Neuronal stem cell (in vitro differentiated cells): ENCODE measurements around the gene VSTM2L.

Experiments
- DNase-seq: peaks from one replicate; pipeline ENCODE4 v3.0.0-alpha.2; 2013; ENCODE audit warnings: low spot score
- H2AFZ ChIP-seq: one replicate; pipeline ENCODE4 v1.6.1; 2013; ENCODE audit warnings: mild to moderate bottlenecking, low read length, inconsistent platforms
- H2AK5ac ChIP-seq: 2 replicates; pipeline ENCODE4 v1.6.1; 2013; ENCODE audit warnings: low read depth, mild to moderate bottlenecking, inconsistent platforms, low read length, moderate library complexity, mixed read lengths
- H2BK120ac ChIP-seq: 2 replicates; pipeline ENCODE4 v1.6.1; 2013; ENCODE audit warnings: low read depth, mild to moderate bottlenecking, inconsistent platforms, low read length, moderate library complexity, mixed read lengths
- H2BK12ac ChIP-seq: one replicate; pipeline ENCODE4 v1.6.1; 2013; ENCODE audit warnings: low read length, inconsistent platforms
- H2BK15ac ChIP-seq: 2 replicates; pipeline ENCODE4 v1.6.1; 2013; ENCODE audit warnings: mild to moderate bottlenecking, low read length, inconsistent platforms, mixed read lengths
- H2BK5ac ChIP-seq: one replicate; pipeline ENCODE4 v1.6.1; 2013; ENCODE audit warnings: inconsistent platforms, mild to moderate bottlenecking, low read length, moderate library complexity
- H3K14ac ChIP-seq: one replicate; pipeline ENCODE4 v1.6.1; 2013; ENCODE audit warnings: low read length, inconsistent platforms
- H3K18ac ChIP-seq: 2 replicates; pipeline ENCODE4 v1.6.1; 2013; ENCODE audit warnings: low read length, inconsistent platforms
- H3K23ac ChIP-seq: 2 replicates; pipeline ENCODE4 v1.6.1; 2013; ENCODE audit warnings: low read depth, mild to moderate bottlenecking, mixed read lengths, low read length, inconsistent platforms; ENCODE audit not compliant: poor library complexity
- H3K27ac ChIP-seq: replicated peaks from 3 replicates; pipeline ENCODE4 v1.5.1; 2013; ENCODE audit warnings: low read length, inconsistent platforms
- H3K27me3 ChIP-seq, 3 experiments: 2 replicates each; pipeline ENCODE4 v1.6.1; 2013; ENCODE audit warnings: low read length in 3 of 3, mild to moderate bottlenecking in 2 of 3, inconsistent platforms in 1 of 3, low read depth in 1 of 3, mixed read lengths in 1 of 3, moderate library complexity in 1 of 3; ENCODE audit not compliant: control insufficient read depth in 3 of 3, insufficient read depth in 3 of 3
- H3K36me3 ChIP-seq, 2 donors: replicated peaks in 1 of 2; 2 replicates each; pipeline ENCODE4 v1.6.1; 2013; ENCODE audit warnings: low read length in 2 of 2; ENCODE audit not compliant: control insufficient read depth in 2 of 2, insufficient read depth in 2 of 2
- H3K4ac ChIP-seq: 2 replicates; pipeline ENCODE4 v1.6.1; 2013; ENCODE audit warnings: inconsistent platforms, mild to moderate bottlenecking, low read length, moderate library complexity
- H3K4me1 ChIP-seq, 2 donors: 1 replicate in 1 of 2; 2 replicates in 1 of 2; pipeline ENCODE4 v1.6.1; 2013; ENCODE audit warnings: low read length in 2 of 2, low read depth in 1 of 2; ENCODE audit not compliant: control insufficient read depth in 2 of 2, insufficient read depth in 1 of 2
- H3K4me2 ChIP-seq: one replicate; pipeline ENCODE4 v1.6.1; 2013; ENCODE audit warnings: mild to moderate bottlenecking, low read length, inconsistent platforms; ENCODE audit not compliant: insufficient read depth, poor library complexity, severe bottlenecking
- H3K4me3 ChIP-seq, 2 donors: 2 replicates each; pipeline ENCODE4 v1.5.1; 2013; ENCODE audit warnings: low read length in 2 of 2, mild to moderate bottlenecking in 2 of 2, inconsistent platforms in 1 of 2, moderate library complexity in 1 of 2
- H3K79me1 ChIP-seq: one replicate; pipeline ENCODE4 v1.6.1; 2013; ENCODE audit warnings: low read depth, mild to moderate bottlenecking, inconsistent platforms, low read length, moderate library complexity
- H3K9ac ChIP-seq: one replicate; pipeline ENCODE4 v1.6.1; 2013; ENCODE audit warnings: mild to moderate bottlenecking, low read depth, low read length, inconsistent platforms; ENCODE audit not compliant: poor library complexity
- H3K9me3 ChIP-seq, 2 donors: replicated peaks in 1 of 2; 2 replicates each; pipeline versions ENCODE3 to v1.6.1; 2013; ENCODE audit warnings: low read length in 2 of 2, mild to moderate bottlenecking in 2 of 2, inconsistent platforms in 1 of 2, low read depth in 1 of 2, mixed read lengths in 1 of 2, moderate library complexity in 1 of 2; ENCODE audit not compliant: control insufficient read depth in 2 of 2, insufficient read depth in 1 of 2
- H4K8ac ChIP-seq: one replicate; pipeline ENCODE4 v1.6.1; 2013; ENCODE audit warnings: low read depth, mild to moderate bottlenecking, inconsistent platforms, low read length, moderate library complexity
- H4K91ac ChIP-seq: one replicate; pipeline ENCODE4 v1.6.1; 2013; ENCODE audit warnings: low read length, low read depth, mild to moderate bottlenecking, inconsistent platforms; ENCODE audit not compliant: poor library complexity
- WGBS, 2 donors: extraction: QIAGEN DNeasy Blood & Tissue Kit; methylation state at CpG; one replicate each; pipeline ENCODE4 v1.1.7; 2013; ENCODE audit warnings: missing lambda C conversion rate in 2 of 2, mixed read lengths in 1 of 2; ENCODE audit not compliant: insufficient read length in 2 of 2, insufficient replicate concordance in 1 of 2; ENCODE audit errors: extremely low coverage in 2 of 2; 5-methylcytosine and 5-hydroxymethylcytosine counted together

The VSTM2L gene

DNA sequence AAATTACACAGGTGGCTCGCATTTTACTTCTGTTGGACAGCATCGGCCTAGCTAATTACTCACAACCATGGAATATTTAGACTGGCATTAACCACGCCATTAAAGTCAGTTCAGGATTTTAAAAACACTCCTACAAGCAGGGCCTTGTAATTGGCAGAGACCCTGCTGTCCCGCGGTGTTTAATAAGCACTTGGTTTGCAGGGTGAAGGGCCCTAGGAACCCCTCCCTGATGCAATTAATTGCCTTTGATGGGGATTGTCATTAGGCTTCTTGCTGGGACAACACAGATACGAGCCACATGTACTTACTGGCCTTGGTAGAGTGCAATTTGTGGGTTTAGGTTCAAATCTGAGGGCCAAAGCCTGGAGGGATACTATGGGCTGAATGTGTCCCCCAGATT lies 7.8 kb upstream of the VSTM2L start:
- no peaks in the 10 kb centered on the region for H3K27me3 ChIP-seq
- no peak overlapping the region for H2AFZ ChIP-seq
- H4K91ac ChIP-seq, result no peak overlapping the region
- no peak for DNase-seq
- H3K23ac ChIP-seq, result no peak overlapping the region
- H3K14ac ChIP-seq, result no peak overlapping the region
- peaks cover 0 to 3% of the 10 kb centered on the region in 2 donors for H3K4me1 ChIP-seq
- no peak overlapping the region for H3K27ac ChIP-seq
- no peaks in the 10 kb centered on the region for H3K36me3 ChIP-seq
- H2BK120ac ChIP-seq, result no peak overlapping the region
- H2AK5ac ChIP-seq, result no peak overlapping the region
- no CpG with 5 or more reads among the region's 6 CpGs for WGBS, 2 donors
- no peak overlapping the region for H2BK15ac ChIP-seq
- H4K8ac ChIP-seq, result no peak overlapping the region
- H3K9ac ChIP-seq, result no peak overlapping the region
- H3K18ac ChIP-seq, result no peak overlapping the region
- no peaks in the 10 kb centered on the region for H3K9me3 ChIP-seq
- H2BK12ac ChIP-seq, result no peak overlapping the region
- H3K79me1 ChIP-seq, result no peaks in the 10 kb centered on the region
- H3K4ac ChIP-seq, result no peak overlapping the region
- H3K4me2 ChIP-seq, result no peak overlapping the region
- no peak overlapping the region for H2BK5ac ChIP-seq
- no peak overlapping the region for H3K4me3 ChIP-seq

DNA sequence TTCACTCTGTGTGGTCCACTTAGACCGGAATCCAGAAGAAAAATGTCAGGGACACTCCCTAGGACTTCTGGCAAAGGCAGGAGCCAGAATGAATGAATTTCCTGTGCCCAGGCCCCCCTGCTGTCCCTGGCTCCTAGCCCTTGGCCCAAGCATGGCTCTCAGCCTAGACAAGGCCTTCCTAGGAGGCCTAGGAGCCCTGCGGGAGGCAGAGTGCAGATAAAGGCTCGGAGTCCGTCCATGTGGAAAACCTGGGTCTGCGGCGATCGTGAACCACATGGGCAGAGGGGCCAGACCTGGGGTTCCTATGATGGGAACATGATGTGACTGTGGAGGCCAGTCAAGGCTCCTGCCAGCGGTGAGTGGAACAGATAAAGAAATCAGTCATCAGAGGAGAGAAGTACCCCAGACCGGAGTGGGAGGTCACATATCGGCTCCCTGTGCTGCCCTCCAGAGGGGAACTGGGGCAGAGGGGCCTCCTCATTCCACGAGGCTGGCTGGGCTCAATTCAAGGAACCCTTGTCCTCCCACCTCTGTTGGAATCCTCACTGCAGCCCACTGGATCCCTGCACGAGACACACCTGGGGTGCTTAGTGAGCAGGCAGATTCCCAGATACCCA lies 5.9 kb upstream of the VSTM2L start:
- no peak overlapping the region for H3K27ac ChIP-seq
- peaks cover 0 to under 1% (median 0%) of the 10 kb centered on the region in 3 experiments for H3K27me3 ChIP-seq
- H3K4ac ChIP-seq, result no peak overlapping the region
- peak overlapping the region; percentile 76 for H2AFZ ChIP-seq
- no peak overlapping the region for H4K91ac ChIP-seq
- no peak overlapping the region for H2AK5ac ChIP-seq
- H2BK5ac ChIP-seq, result no peak overlapping the region
- H3K4me2 ChIP-seq, result no peak overlapping the region
- DNase-seq, result no peak
- no peak overlapping the region for H3K4me3 ChIP-seq
- H3K9ac ChIP-seq, result no peak overlapping the region
- H2BK15ac ChIP-seq, result no peak overlapping the region
- H2BK12ac ChIP-seq, result peak overlapping the region; percentile 51
- no peaks in the 10 kb centered on the region for H3K79me1 ChIP-seq
- no peaks in the 10 kb centered on the region for H3K9me3 ChIP-seq
- H3K14ac ChIP-seq, result no peak overlapping the region
- no peak overlapping the region for H2BK120ac ChIP-seq
- WGBS, 2 donors, result no CpG with 5 or more reads among the region's 12 CpGs
- H4K8ac ChIP-seq, result no peak overlapping the region
- no peak overlapping the region for H3K23ac ChIP-seq
- peaks cover 0 to 5% of the 10 kb centered on the region in 2 donors for H3K4me1 ChIP-seq
- H3K36me3 ChIP-seq, result no peaks in the 10 kb centered on the region
- peak overlapping the region; percentile 50 for H3K18ac ChIP-seq

DNA sequence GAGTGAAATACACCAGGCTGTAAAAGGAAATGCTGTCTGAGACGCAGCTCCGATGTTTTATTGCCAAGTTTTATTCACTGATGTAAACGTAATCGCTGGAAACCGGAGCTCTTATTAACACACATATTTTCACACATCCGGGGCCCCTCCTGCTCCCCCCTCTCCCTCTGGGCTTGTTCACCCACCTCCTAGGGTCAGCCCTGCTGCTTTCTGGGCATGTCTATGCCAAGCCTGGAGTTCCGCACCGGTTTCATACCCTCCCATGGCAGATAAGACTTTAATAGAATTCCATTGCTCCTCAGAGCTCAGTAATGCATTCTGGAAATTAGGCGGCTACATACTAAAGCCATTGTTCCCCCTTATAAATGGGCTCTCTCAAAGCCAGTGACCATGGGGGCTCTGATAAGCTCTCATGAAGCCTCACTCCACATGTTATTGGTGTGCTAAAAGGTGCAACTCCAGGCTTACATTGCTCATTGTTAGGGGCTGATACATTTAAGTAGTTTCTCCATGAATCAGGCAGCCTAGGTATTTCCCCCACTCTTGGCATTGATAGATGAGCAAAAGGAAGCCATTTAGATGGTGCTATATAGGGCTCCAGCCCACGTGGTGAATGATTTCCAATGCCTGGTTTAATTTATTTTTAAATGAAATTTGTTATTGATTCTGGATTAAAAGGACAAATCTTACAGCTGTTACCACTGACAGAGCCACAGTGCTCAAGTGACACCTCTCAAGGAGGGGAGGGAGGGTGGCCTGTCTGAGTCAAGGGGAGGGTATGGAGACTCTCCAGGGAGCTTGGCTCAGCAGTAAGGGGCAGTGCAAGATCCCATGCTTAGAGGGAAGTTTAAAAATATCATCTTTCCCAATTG lies 4.5 kb upstream of the VSTM2L start:
- Histone ChIP-seq H2AFZ (no peak overlapping the region), H2AK5ac (no peak overlapping the region), H3K4me1 (peaks cover 0 to 7% of the 10 kb centered on the region in 2 donors), H4K91ac (no peak overlapping the region), H3K4ac (no peak overlapping the region), H3K79me1 (no peaks in the 10 kb centered on the region), H3K4me2 (no peak overlapping the region), H4K8ac (no peak overlapping the region), H3K23ac (no peak overlapping the region), H3K36me3 (no peaks in the 10 kb centered on the region), H3K27ac (no peak overlapping the region), H2BK5ac (no peak overlapping the region), H3K4me3 (no peak overlapping the region), H2BK12ac (no peak overlapping the region), H2BK120ac (no peak overlapping the region), H3K27me3 (peaks cover 0 to 10% (median 0%) of the 10 kb centered on the region in 3 experiments), H3K9ac (no peak overlapping the region), H3K14ac (no peak overlapping the region), H3K18ac (no peak overlapping the region), H2BK15ac (no peak overlapping the region), H3K9me3 (no peaks in the 10 kb centered on the region)
- no CpG with 5 or more reads among the region's 10 CpGs for whole genome bisulfite sequencing, 2 donors
- no peak for DNase-seq
